Measurements from ENCODE around the gene SOX18. TPM values are rescaled to one million over a fixed set of nuclear protein-coding genes. Genes with fewer than 3 reads are reported as not detected.

SOX18 gene
- total and polyA plus RNA-seq, 2 of the 13 experiments (the other 11 are each of a cell fraction or from before 2014, with no cell fraction given), result 1.6 to 1.9 TPM

DNA sequence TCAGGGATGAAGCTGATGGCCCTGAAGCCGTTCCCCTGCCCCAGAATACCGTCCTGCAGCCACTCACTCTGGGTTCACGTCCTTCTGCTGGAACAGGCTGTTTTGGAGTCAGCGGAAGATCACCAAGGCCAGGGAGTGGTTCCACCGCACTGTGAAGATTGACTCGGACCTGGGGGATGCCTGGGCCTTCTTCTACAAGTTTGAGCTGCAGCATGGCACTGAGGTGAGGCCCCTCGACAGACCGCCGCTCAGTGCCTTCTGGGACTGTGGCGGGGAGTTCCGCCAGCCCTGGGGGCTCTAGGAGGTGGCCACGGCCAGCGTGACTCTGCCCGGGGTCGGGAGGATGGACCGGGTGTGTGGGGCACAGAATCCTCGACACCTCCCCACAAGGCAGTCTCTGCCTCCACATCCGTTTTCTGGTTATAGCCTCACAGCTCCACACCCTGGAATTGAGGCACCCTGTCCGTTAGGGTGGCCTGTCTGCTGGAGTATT, 17.6 kb downstream of the SOX18 start:
- H3K9me3 ChIP-seq (ENCODE audit: low read length), result no peaks in the 10 kb centered on the region
- in situ Hi-C loops (cut with HindIII; ENCODE audit: extremely low pct_ligation_motif_present, low pct_unique_long_range_greater_than_20kb), result no loop called here
- TF ChIP-seq SNAPC2 (CRISPR knock-in tag; IDR thresholded peaks at IDR 0.05) (no peak), HNRNPUL1 (IDR thresholded peaks at IDR 0.05; ENCODE audit: low read depth, low read length) (no peak), RBM22 (optimal IDR thresholded peaks at IDR 0.05; ENCODE audit: low read length) (peak; percentile 89), HNRNPL (IDR thresholded peaks at IDR 0.05; ENCODE audit: low read depth, low read length) (no peak), ZNF124 (CRISPR knock-in tag; IDR thresholded peaks at IDR 0.05) (no peak)
- TF ChIP-seq, protein P1, sequence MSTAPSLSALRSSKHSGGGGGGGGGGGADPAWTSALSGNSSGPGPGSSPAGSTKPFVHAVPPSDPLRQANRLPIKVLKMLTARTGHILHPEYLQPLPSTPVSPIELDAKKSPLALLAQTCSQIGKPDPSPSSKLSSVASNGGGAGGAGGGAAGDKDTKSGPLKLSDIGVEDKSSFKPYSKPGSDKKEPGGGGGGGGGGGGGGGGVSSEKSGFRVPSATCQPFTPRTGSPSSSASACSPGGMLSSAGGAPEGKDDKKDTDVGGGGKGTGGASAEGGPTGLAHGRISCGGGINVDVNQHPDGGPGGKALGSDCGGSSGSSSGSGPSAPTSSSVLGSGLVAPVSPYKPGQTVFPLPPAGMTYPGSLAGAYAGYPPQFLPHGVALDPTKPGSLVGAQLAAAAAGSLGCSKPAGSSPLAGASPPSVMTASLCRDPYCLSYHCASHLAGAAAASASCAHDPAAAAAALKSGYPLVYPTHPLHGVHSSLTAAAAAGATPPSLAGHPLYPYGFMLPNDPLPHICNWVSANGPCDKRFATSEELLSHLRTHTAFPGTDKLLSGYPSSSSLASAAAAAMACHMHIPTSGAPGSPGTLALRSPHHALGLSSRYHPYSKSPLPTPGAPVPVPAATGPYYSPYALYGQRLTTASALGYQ (CRISPR knock-in tag; IDR thresholded peaks at IDR 0.05), result no peak
- TF ChIP-seq, protein P2, sequence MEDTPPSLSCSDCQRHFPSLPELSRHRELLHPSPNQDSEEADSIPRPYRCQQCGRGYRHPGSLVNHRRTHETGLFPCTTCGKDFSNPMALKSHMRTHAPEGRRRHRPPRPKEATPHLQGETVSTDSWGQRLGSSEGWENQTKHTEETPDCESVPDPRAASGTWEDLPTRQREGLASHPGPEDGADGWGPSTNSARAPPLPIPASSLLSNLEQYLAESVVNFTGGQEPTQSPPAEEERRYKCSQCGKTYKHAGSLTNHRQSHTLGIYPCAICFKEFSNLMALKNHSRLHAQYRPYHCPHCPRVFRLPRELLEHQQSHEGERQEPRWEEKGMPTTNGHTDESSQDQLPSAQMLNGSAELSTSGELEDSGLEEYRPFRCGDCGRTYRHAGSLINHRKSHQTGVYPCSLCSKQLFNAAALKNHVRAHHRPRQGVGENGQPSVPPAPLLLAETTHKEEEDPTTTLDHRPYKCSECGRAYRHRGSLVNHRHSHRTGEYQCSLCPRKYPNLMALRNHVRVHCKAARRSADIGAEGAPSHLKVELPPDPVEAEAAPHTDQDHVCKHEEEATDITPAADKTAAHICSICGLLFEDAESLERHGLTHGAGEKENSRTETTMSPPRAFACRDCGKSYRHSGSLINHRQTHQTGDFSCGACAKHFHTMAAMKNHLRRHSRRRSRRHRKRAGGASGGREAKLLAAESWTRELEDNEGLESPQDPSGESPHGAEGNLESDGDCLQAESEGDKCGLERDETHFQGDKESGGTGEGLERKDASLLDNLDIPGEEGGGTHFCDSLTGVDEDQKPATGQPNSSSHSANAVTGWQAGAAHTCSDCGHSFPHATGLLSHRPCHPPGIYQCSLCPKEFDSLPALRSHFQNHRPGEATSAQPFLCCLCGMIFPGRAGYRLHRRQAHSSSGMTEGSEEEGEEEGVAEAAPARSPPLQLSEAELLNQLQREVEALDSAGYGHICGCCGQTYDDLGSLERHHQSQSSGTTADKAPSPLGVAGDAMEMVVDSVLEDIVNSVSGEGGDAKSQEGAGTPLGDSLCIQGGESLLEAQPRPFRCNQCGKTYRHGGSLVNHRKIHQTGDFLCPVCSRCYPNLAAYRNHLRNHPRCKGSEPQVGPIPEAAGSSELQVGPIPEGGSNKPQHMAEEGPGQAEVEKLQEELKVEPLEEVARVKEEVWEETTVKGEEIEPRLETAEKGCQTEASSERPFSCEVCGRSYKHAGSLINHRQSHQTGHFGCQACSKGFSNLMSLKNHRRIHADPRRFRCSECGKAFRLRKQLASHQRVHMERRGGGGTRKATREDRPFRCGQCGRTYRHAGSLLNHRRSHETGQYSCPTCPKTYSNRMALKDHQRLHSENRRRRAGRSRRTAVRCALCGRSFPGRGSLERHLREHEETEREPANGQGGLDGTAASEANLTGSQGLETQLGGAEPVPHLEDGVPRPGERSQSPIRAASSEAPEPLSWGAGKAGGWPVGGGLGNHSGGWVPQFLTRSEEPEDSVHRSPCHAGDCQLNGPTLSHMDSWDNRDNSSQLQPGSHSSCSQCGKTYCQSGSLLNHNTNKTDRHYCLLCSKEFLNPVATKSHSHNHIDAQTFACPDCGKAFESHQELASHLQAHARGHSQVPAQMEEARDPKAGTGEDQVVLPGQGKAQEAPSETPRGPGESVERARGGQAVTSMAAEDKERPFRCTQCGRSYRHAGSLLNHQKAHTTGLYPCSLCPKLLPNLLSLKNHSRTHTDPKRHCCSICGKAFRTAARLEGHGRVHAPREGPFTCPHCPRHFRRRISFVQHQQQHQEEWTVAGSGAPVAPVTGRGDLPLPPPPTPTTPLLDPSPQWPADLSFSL (CRISPR knock-in tag; IDR thresholded peaks at IDR 0.05), result no peak
- no peak overlapping the region for H3K4me3 ChIP-seq (replicated peaks in 1 of 3; ENCODE audit: insufficient read depth in 1 of 3, low read depth in 2 of 3, low read length in 3 of 3)
- no peak for FAIRE-seq
- H3K27ac ChIP-seq (ENCODE audit: extremely low read length, insufficient read depth, low read length), result no peak overlapping the region
- no peak overlapping the region for H3K9ac ChIP-seq (ENCODE audit: insufficient read depth, low read depth, low read length)
- no TSS peak for BruUV-seq (replicated peaks)
- H3K4me1 ChIP-seq (ENCODE audit: insufficient read depth, low read length), result peaks cover 22% of the 10 kb centered on the region
- 97% methylated on average over 19 of the region's 19 CpGs for WGBS (ENCODE audit: low lambda C conversion rate)
- H3K27me3 ChIP-seq (ENCODE audit: control insufficient read depth in 1 of 2, insufficient read depth in 2 of 2, low read length in 2 of 2), result no peaks in the 10 kb centered on the region
- H3K4me2 ChIP-seq (ENCODE audit: low read depth, low read length), result no peak overlapping the region
- ChIA-PET CTCF (ENCODE audit: low intra/inter-chr PET ratio, low total read pairs) (no interaction called here), POLR2A (interaction anchor here (0.7 kb wide), 1 partner anchor 8 kb away, joined by 3 read pairs; no protein-coding TSS in a partner anchor)
- H4K20me1 ChIP-seq (ENCODE audit: insufficient read depth, low read length), result no peaks in the 10 kb centered on the region
- DNase-seq (ENCODE audit: low spot score), result no peak
- intact Hi-C loops (cut with micrococcal nuclease; ENCODE audit: unreplicated experiment), result no loop called here
- peaks cover 49 to 67% of the 10 kb centered on the region in 2 experiments for H3K36me3 ChIP-seq (replicated peaks in 1 of 2; ENCODE audit: control insufficient read depth in 1 of 2, insufficient read depth in 2 of 2, low read length in 2 of 2)
- no peak overlapping the region for H2AFZ ChIP-seq (ENCODE audit: low read length)
- peaks cover 8% of the 10 kb centered on the region for H3K79me2 ChIP-seq (ENCODE audit: insufficient read depth, low read length)
- ATAC-seq, result no peak

Data from HepG2 (cell line).